Fibroblast of skin of back (primary cell): Measurements from ENCODE around the gene DHX35.
"Not testable (repeated sequence)": the region's sequence is repeated elsewhere in the genome, so short reads cannot be mapped to it uniquely, and the experiment has no call there.

Source experiments
- DNase-seq: peaks from one replicate; pipeline ENCODE4 v3.0.0-alpha.2; 2013

DHX35 gene

GRCh38 chr20:38940644-38941043 lies 21.5 kb upstream of the DHX35 start:
- DNase-seq = no peak

GRCh38 chr20:38941726-38942389 lies 20.3 kb upstream of the DHX35 start:
- DNase-seq = no peak

- DNase-seq = no peak
Observed at GRCh38 chr20:38945012-38945411, 17.1 kb upstream of the DHX35 start.

GRCh38 chr20:38946836-38947235 lies 15.3 kb upstream of the DHX35 start:
- DNase-seq = no peak

GRCh38 chr20:38947931-38948362 lies 14.2 kb upstream of the DHX35 start:
- DNase-seq = no peak

- no peak for DNase-seq
Observed at GRCh38 chr20:38950254-38950653, 11.9 kb upstream of the DHX35 start.

- DNase-seq = no peak
Observed at GRCh38 chr20:38951611-38952010, 10.5 kb upstream of the DHX35 start.

- no peak for DNase-seq
Observed at GRCh38 chr20:38952153-38952552, 10.0 kb upstream of the DHX35 start.

GRCh38 chr20:38953630-38954340 lies 8.4 kb upstream of the DHX35 start:
- DNase-seq = no peak

GRCh38 chr20:38957235-38957876 lies 4.8 kb upstream of the DHX35 start:
- DNase-seq = no peak

GRCh38 chr20:38957915-38958485 lies 4.1 kb upstream of the DHX35 start:
- no peak for DNase-seq

GRCh38 chr20:38960187-38960687 lies 1.9 kb upstream of the DHX35 start:
- DNase-seq = not testable (repeated sequence)

GRCh38 chr20:38961530-38962043 lies 557 bp upstream of the DHX35 start:
- no peak for DNase-seq

- DNase-seq = no peak
Observed at GRCh38 chr20:38962928-38963401, 821 bp downstream of the DHX35 start.

- no peak for DNase-seq
Observed at GRCh38 chr20:38963745-38964144, 1.6 kb downstream of the DHX35 start.

GRCh38 chr20:38965264-38965663 lies 3.1 kb downstream of the DHX35 start:
- no peak for DNase-seq

- DNase-seq = no peak
Observed at GRCh38 chr20:38968090-38968489, 5.9 kb downstream of the DHX35 start.

- peak; percentile 27 for DNase-seq
Observed at GRCh38 chr20:38969708-38970107, 7.6 kb downstream of the DHX35 start.

- DNase-seq = peak; percentile 94
Observed at GRCh38 chr20:38970302-38970701, 8.2 kb downstream of the DHX35 start.

- no peak for DNase-seq
Observed at GRCh38 chr20:38973107-38973506, 11.0 kb downstream of the DHX35 start.

GRCh38 chr20:38973645-38974044 lies 11.5 kb downstream of the DHX35 start:
- peak; percentile 67 for DNase-seq

- DNase-seq = no peak
Observed at GRCh38 chr20:38975539-38976120, 13.5 kb downstream of the DHX35 start.
